NCI-H748 (cell line): Measurements from ENCODE around the gene TUBGCP5.
"Not testable (repeated sequence)": the region's sequence is repeated elsewhere in the genome, so short reads cannot be mapped to it uniquely, and the experiment has no call there.

Source experiments
- DNase-seq: peaks from one replicate; lab custom pipeline; 2025; ENCODE audit not compliant: unreplicated experiment; lab: John Stamatoyannopoulos, UW

Gene TUBGCP5

DNA sequence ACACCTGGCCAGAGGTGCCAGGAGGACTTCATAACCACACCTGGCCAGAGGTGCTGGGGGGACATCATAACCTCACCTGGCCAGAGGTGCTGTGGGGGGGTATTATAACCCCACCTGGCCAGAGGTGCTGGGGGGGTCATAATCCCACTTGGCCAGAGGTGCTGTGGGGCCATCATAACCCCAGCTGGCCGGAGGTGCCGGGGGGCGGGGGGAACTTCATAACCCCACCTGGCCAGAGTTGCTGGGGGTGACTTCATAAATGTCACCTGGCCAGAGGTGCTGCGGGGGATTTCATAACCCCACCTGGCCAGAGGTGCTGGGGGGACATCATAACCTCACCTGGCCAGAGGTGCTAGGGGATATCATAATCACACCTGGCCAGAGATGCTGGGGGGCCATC lies 4.2 kb upstream of the TUBGCP5 start:
- not testable (repeated sequence) for DNase-seq

DNA sequence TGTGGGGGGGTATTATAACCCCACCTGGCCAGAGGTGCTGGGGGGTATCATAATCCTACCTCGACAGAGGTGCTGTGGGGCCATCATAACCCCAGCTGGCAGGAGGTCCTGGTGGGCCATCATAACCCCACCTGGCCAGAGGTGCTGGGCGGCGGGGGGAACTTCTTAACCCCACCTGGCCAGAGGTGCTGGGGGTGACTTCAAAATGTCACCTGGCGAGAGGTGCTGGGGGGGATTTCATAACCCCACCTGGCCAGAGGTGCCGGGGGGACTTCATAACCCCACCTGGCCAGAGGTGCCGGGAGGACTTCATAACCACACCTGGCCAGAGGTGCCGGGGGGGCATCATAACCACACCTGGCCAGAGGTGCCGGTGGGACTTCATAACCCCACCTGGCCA lies 2.4 kb upstream of the TUBGCP5 start:
- DNase-seq: not testable (repeated sequence)

- peak; percentile 26 for DNase-seq
These were observed 530 bp upstream of the TUBGCP5 start for GRCh38 chr15:23039917-23040281.

GRCh38 chr15:23038726-23039142 lies 635 bp downstream of the TUBGCP5 start:
- DNase-seq: peak; percentile 41

DNA sequence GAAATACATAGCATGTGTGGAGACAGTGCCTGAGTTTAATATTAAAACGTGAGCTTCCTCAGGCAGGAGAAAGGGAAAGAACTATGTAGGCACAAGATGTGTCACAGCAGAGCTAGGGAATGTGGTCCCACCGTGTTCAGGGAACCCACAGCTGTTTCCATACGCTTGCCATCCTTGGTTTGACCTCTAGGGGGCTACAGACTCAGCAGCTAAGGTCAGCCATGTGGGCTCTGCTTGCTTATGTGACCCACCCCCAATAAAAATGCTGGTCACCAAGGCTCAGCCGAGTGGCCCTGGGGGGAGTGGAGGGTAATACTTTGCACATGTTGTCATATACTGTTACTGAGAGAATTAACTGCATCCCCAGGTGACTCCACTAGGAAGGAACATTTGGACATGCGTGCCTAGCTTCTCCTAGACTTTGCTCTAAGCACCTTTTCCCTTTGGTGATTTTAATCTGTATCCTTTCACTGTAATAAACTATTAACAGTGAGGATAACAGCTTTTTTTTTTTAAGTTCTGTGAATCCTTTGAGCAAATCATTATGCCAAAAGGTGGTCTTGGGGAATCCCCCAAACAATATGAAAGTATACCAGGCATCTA lies 3.3 kb downstream of the TUBGCP5 start:
- DNase-seq: peak; percentile 44

DNA sequence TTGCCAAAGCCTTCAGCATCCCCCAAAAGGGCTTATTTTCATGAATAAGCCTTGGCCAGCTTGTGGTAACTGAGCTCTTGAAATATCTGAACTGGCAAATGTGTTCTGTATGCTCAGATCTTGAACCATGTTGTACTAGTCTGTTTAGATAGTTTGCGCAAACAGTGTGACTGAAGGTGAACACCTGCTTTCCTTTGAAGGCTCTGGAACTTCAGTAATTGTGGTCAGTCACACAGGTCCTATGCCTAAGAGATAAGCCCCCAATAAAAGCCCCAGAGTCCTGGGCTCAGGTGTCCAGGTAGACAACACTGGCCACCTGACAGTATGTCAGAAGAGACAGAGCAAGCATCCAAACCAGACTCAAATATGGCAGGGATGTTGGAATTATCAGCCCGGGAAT lies 5.4 kb downstream of the TUBGCP5 start:
- DNase-seq: no peak

DNA sequence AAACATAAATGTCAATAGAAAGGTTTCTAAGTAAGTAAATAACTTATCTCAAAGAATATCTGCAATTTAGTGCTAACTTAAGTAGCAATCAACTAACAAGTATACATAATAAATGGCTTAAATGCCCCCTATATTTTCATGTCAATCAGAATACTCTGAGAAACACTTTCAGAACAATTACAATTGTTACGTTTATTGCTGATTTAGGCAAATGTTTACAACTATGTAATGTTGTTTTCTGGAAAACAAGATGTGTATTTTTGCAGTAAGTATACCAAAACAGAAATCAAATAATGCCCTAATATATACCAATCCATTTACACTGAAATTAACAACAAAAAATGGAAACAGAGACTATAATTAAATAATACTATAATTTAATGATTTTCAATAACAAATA lies 13.2 kb downstream of the TUBGCP5 start:
- DNase-seq: no peak

- no peak for DNase-seq
These were observed 17.2 kb downstream of the TUBGCP5 start for GRCh38 chr15:23022156-23022555.

- no peak for DNase-seq
These were observed 24.9 kb downstream of the TUBGCP5 start for GRCh38 chr15:23014394-23015000.

DNA sequence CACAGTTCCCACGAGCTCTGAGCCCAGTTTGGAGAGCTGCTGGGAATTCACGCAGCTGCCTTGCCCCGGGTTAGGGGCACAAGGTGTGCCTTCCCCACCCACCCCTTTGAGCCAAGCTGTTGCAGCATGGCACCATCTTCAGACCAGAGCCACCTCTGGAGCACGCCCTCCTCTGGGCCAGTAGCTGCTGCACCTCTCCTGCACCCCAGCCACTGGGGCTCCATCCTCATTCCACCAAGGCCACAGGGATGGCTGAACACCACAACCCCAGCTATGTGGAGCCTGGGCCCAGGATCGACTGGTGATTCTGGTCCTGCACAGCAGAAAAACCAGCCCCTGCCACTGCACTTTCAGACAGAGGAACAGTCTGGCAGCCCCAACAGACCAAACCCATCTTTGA lies 25.7 kb downstream of the TUBGCP5 start:
- DNase-seq: no peak

GRCh38 chr15:23012616-23013015 lies 26.8 kb downstream of the TUBGCP5 start:
- not testable (repeated sequence) for DNase-seq

DNA sequence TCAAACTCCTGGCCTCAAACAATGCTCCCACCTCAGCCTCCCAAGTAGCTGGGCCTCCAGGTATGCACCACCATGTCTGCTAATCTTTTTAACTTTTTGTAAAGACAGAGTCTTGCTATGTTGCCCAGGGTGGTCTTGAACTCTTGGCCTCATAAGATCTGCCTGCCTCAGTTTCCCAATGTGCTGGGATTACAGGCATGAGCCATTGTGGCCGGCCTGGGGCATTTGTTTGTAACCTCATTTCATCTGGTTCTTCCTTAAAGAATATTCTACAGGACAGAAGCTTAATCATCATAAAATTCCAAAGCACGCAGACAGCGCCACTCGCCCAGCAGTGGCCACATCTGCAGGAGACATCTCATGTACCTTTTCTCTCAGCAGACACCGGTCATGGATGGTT lies 35.6 kb downstream of the TUBGCP5 start:
- no peak for DNase-seq

GRCh38 chr15:23002920-23003319 lies 36.4 kb downstream of the TUBGCP5 start:
- no peak for DNase-seq

- no peak for DNase-seq
These were observed 43.6 kb downstream of the TUBGCP5 start for GRCh38 chr15:22995795-22996194.

DNA sequence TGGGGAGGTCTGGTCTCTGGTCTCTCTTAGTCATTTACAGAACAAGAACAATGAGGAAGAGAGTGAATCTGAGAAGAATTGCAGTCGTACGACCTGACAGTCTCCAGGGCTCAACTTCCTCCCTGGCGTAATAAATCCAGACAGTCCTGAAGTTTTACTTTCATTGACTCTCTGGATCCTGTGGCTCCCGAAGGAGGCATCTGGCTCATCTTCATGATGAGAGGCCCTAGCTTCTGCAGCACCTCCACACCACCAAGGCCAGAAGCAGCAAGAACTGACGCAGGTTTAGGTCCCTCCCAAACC lies 47.4 kb downstream of the TUBGCP5 start:
- DNase-seq: no peak

DNA sequence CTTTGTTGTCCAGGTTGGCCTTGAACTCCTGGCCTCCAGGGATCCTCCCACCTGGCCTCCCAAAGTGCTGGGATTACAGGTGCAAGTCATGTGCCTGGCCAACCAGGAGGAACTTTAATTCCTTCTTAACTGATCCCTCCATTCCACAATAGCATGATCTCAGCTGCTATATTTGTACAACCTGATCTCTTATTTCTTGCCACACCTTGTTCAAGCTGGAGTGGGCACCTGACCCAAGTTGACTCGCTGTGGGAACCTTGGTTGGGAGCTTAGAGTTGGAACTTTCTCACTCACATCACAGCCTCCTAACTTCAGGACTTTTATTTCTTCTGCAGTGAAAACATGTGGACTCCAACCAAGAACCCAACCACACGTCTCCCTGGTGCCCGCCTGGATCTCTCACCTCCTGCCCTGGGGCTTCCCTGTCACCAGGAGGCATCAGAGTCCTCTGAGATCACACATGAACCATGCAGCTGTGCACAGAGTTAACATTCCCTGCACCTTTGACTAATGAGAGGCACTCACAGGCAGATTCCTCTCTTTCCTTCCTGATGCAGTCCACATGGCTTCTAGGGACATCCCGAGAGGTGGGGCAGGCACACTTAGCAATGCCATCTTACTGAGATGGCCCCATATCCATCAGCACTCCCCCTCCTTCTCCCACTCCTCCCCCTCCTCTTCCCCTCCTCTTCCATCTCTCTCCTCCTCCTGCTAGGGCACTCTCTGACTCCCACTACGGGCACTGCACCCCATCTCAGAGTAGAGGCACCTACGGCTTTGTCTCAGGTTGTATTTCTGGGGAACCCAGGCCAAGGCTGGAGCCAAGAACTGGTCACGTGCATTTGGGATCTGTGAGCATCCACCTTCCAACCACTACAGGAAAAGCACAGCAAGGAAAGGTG lies 49.5 kb downstream of the TUBGCP5 start:
- no peak for DNase-seq

DNA sequence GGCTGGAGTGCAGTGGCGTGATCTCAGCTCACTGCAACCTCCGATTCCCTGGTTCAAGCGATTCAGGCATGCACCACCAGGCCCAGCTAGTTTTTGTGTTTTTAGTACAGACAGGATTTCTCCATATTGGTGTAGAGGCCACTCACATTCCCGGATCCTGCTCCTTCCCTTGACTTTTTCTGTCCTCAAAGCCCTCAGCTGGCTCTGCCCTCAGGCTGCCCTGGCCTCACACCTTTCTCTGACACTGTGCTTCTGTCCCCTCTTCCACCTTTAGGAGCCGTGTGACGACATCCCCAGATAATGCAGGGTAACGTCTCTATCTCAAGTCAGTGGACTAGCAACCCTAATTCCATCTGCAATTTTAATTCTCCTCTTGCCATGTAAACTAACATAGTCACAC lies 50.6 kb downstream of the TUBGCP5 start:
- no peak for DNase-seq

- DNase-seq: not testable (repeated sequence)
These were observed 57.4 kb downstream of the TUBGCP5 start for GRCh38 chr15:22981931-22982330.

- no peak for DNase-seq
These were observed 58.1 kb downstream of the TUBGCP5 start for GRCh38 chr15:22981051-22981840.

DNA sequence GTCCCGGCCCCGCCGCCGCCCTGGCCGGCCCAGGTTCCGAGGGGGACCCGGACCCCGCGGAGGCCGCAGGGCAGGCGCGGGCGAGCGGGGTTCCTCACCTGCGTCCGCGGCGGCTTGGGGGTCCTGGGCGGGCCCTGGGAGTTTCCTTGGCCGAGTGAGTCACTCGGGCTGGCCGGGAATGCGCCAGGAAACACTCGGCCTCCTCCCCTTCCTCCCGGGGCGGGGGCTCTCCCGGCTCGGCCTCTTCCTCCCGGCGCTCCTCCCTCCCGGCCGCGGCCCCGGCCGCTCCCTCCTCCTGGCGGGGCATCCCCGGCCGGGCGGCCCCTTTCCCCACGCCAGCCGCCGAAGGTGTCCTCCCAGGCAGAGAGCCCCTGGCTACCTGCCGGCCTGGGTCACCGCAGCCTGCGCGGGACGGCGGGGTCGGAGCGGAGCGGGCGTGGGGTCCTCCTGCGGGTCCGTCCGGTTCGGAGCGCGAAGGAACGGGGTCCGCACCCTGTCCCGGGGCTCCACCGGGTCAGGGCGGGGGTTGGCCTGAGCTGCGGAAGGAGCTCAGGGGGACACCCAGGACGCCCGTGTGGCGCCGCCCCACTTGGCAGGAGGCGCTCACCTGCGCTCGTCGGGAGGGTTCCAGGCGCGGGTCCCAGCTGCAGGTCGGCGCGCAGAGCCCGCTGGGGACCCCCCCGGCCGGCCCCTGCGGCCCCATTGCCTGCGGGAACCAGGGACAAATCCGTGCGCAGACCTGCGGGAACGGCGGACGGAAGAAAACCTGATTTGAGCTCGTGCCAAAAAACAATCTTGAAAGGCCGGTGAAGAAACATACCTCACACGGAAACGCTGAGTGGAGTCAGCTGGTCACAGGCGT lies 58.9 kb downstream of the TUBGCP5 start, which contains the start of gene CYFIP1:
Gene CYFIP1, minus strand, starts transcription at position 180 of the 862 bp plus-strand sequence. CDS start 33,083 bp downstream, outside the sequence.
- DNase-seq: peak; percentile 62
